Measurements from ENCODE around the gene HHIP.
"Not testable (repeated sequence)": the region's sequence is repeated elsewhere in the genome, so short reads cannot be mapped to it uniquely, and the experiment has no call there.

The HHIP gene

GRCh38 chr4:144754562-144755410, 108.8 kb downstream of the HHIP start:
- DNase-seq (ENCODE audit: extremely low read depth, low read depth), result no peak
- no peak overlapping the region for H3K4me3 ChIP-seq (replicated peaks; ENCODE audit: low read depth, low read length)
- TF ChIP-seq CTCF (IDR thresholded peaks at IDR 0.05; ENCODE audit: low read depth, low read length, missing control alignments), result peak; percentile 56

- TF ChIP-seq CTCF (IDR thresholded peaks at IDR 0.05; ENCODE audit: low read depth, low read length, missing control alignments), result no peak
- no peak for DNase-seq (ENCODE audit: extremely low read depth, low read depth)
- H3K4me3 ChIP-seq (replicated peaks; ENCODE audit: low read depth, low read length), result no peak overlapping the region
These were observed 112.0 kb downstream of the HHIP start for GRCh38 chr4:144757969-144758368.

- not testable (repeated sequence) for H3K4me3 ChIP-seq (replicated peaks; ENCODE audit: low read depth, low read length); DNase-seq (ENCODE audit: extremely low read depth, low read depth)
These were observed 122.9 kb downstream of the HHIP start for GRCh38 chr4:144768809-144769208.

- no peak for TF ChIP-seq CTCF (IDR thresholded peaks at IDR 0.05; ENCODE audit: low read depth, low read length, missing control alignments)
- DNase-seq (ENCODE audit: extremely low read depth, low read depth), result no peak
- no peak overlapping the region for H3K4me3 ChIP-seq (replicated peaks; ENCODE audit: low read depth, low read length)
These were observed 132.4 kb downstream of the HHIP start for GRCh38 chr4:144778364-144778763.

- no peak overlapping the region for H3K4me3 ChIP-seq (replicated peaks; ENCODE audit: low read depth, low read length)
- no peak for TF ChIP-seq CTCF (IDR thresholded peaks at IDR 0.05; ENCODE audit: low read depth, low read length, missing control alignments)
- DNase-seq (ENCODE audit: extremely low read depth, low read depth), result no peak
These were observed 136.4 kb downstream of the HHIP start for GRCh38 chr4:144782345-144782744.

GRCh38 chr4:144785961-144786360, 140.0 kb downstream of the HHIP start:
- DNase-seq (ENCODE audit: extremely low read depth, low read depth), result no peak
- no peak overlapping the region for H3K4me3 ChIP-seq (replicated peaks; ENCODE audit: low read depth, low read length)
- no peak for TF ChIP-seq CTCF (IDR thresholded peaks at IDR 0.05; ENCODE audit: low read depth, low read length, missing control alignments)

GRCh38 chr4:144787365-144788258, 141.7 kb downstream of the HHIP start:
- H3K4me3 ChIP-seq (replicated peaks; ENCODE audit: low read depth, low read length), result no peak overlapping the region
- peak; percentile 14 for DNase-seq (ENCODE audit: extremely low read depth, low read depth)
- TF ChIP-seq CTCF (IDR thresholded peaks at IDR 0.05; ENCODE audit: low read depth, low read length, missing control alignments), result peak; percentile 51

All from HFF-Myc (cell line).